K562 (cell line): ENCODE data around the gene PCSK6. TPM values are rescaled to one million over a fixed set of nuclear protein-coding genes. Genes with fewer than 3 reads are reported as not detected.

Source experiments
- ATAC-seq: fragments of 200-7000 bp; cut with Tn5 transposase; 3 replicates; pipeline ENCODE4 v1.9.1; 2020; ENCODE audit warnings: moderate library complexity
- BruUV-seq: library from RNA; stranded (reverse); fragments of 400-500 nt; replicated peaks from 2 replicates; lab custom pipeline; 2021; lab: Mats Ljungman, UMichigan
- CTCF ChIA-PET: fragments of 300-600 bp; formaldehyde crosslinking; extraction: SDS; loops from one replicate; lab custom pipeline; 2021; ENCODE audit warnings: low intra/inter-chr PET ratio; lab: Yijun Ruan, JAX
- POLR2A ChIA-PET: fragments of 300-600, 350-650 bp; sonication (Branson Sonifier 250); formaldehyde crosslinking; extraction: SDS; loops from one replicate; lab custom pipeline; 2021; ENCODE audit warnings: antibody characterized with exemption, inconsistent platforms; lab: Yijun Ruan, JAX
- DNase-seq, 4 experiments: peaks; one replicate each; pipeline versions ENCODE4 v3.0.0 to v3.0.0-alpha.2; 2011 to 2018; ENCODE audit warnings: low spot score in 3 of 4, mixed read lengths in 3 of 4; ENCODE audit errors: extremely low read depth in 1 of 4
- FAIRE-seq: peaks from 2 replicates; lab custom pipeline; 2011; peaks lifted over from hg19 to GRCh38; lab: Jason Lieb, UNC
- H2AFZ ChIP-seq: 2 replicates; pipeline ENCODE4 v1.6.0; 2011; ENCODE audit warnings: low read depth, low read length, control low read depth, inconsistent platforms
- H3K27ac ChIP-seq: fragments of 200-600 bp; 3 replicates; pipeline ENCODE4 v1.8.0; 2011; ENCODE audit warnings: low read depth, mild to moderate bottlenecking, control low read depth, inconsistent platforms, low read length, moderate library complexity, mixed read lengths; ENCODE audit errors: extremely low read depth
- H3K27me3 ChIP-seq, 2 experiments: fragments of 300-600 bp in 1 of 2; 2 replicates in 1 of 2; 3 replicates in 1 of 2; pipeline versions ENCODE4 v1.6.0 to v1.8.0; 2011; ENCODE audit warnings: inconsistent platforms in 2 of 2, low read length in 2 of 2, mild to moderate bottlenecking in 1 of 2, mixed read lengths in 1 of 2, moderate library complexity in 1 of 2; ENCODE audit not compliant: control insufficient read depth in 2 of 2, insufficient read depth in 2 of 2
- H3K36me3 ChIP-seq: fragments of 300-600 bp; 3 replicates; pipeline ENCODE4 v1.8.0; 2011; ENCODE audit warnings: mild to moderate bottlenecking, low read length, inconsistent platforms; ENCODE audit not compliant: control insufficient read depth, insufficient read depth
- H3K4me1 ChIP-seq, 2 experiments: fragments of 200-600 bp in 1 of 2; replicated peaks in 1 of 2; 2 replicates in 1 of 2; 3 replicates in 1 of 2; pipeline versions ENCODE4 v1.5.1 to v1.8.0; 2011; ENCODE audit warnings: inconsistent platforms in 2 of 2, low read length in 2 of 2, mild to moderate bottlenecking in 1 of 2, mixed read lengths in 1 of 2, moderate library complexity in 1 of 2; ENCODE audit not compliant: control insufficient read depth in 2 of 2, insufficient read depth in 2 of 2
- H3K4me2 ChIP-seq: 2 replicates; pipeline ENCODE4 v1.6.1; 2011; ENCODE audit warnings: low read length, control low read depth, inconsistent platforms, mixed read lengths; ENCODE audit not compliant: insufficient read depth
- H3K4me3 ChIP-seq: fragments of 200-600 bp; sonication (generic), shearing (Covaris generic); 2 replicates; pipeline ENCODE4 v1.5.1; 2016; ENCODE audit warnings: control low read depth, inconsistent platforms
- H3K79me2 ChIP-seq: fragments of 200-600 bp; 3 replicates; pipeline ENCODE4 v1.8.0; 2011; ENCODE audit warnings: low read length, inconsistent platforms; ENCODE audit not compliant: control insufficient read depth, insufficient read depth
- H3K9ac ChIP-seq, 2 experiments: 2 replicates each; pipeline versions ENCODE4 v1.6.0 to v1.6.1; 2011; ENCODE audit warnings: low read depth in 2 of 2, low read length in 2 of 2, control low read depth in 1 of 2, inconsistent platforms in 1 of 2, mild to moderate bottlenecking in 1 of 2, mixed read lengths in 1 of 2; ENCODE audit not compliant: insufficient read depth in 1 of 2
- H3K9me1 ChIP-seq: one replicate; pipeline ENCODE4 v1.6.0; 2011; ENCODE audit warnings: inconsistent platforms, mild to moderate bottlenecking, low read length, moderate library complexity; ENCODE audit not compliant: control insufficient read depth, insufficient read depth
- H3K9me3 ChIP-seq: replicated peaks from 2 replicates; pipeline ENCODE4 v1.5.1; 2011; ENCODE audit warnings: low read depth, low read length, inconsistent platforms; ENCODE audit not compliant: control insufficient read depth, insufficient read depth
- H4K20me1 ChIP-seq: replicated peaks from 2 replicates; pipeline ENCODE4 v1.6.1; 2011; ENCODE audit warnings: low read length, inconsistent platforms, mixed read lengths; ENCODE audit not compliant: control insufficient read depth, insufficient read depth
- ATF4 ChIP-seq: fragments of 450-650 bp; formaldehyde crosslinking; IDR thresholded peaks from 2 replicates; pipeline ENCODE4 v1.4.0; 2022; ENCODE audit warnings: mild to moderate bottlenecking, moderate library complexity
- COPS2 ChIP-seq: fragments of 450-650 bp; conservative IDR thresholded peaks from 2 replicates; pipeline ENCODE4 v1.6.1; 2016; ENCODE audit warnings: mild to moderate bottlenecking, moderate library complexity
- FOXJ2 ChIP-seq: fragments of 200-800 bp; sonication (Bioruptor generic); IDR thresholded peaks from 2 replicates; pipeline ENCODE4 v1.6.1; 2016; ENCODE audit warnings: missing genetic modification characterization, missing compliant biosample characterization
- JUND ChIP-seq, 2 experiments: IDR thresholded peaks; 2 replicates in 1 of 2; 3 replicates in 1 of 2; pipeline ENCODE4 v1.6.1; 2011; ENCODE audit warnings: borderline replicate concordance in 2 of 2, low read depth in 2 of 2, low read length in 2 of 2, improper control_type of control experiment in 1 of 2, missing biosample characterization in 1 of 2, missing genetic modification characterization in 1 of 2, missing genetic modification reagents in 1 of 2
- SMARCC2 ChIP-seq: fragments of 450-650 bp; IDR thresholded peaks from 2 replicates; pipeline ENCODE4 v1.6.1; 2017; ENCODE audit warnings: antibody characterized with exemption, moderate library complexity, mild to moderate bottlenecking, low read depth
- SRSF3 ChIP-seq: fragments of 200-400 bp; formaldehyde crosslinking; IDR thresholded peaks from 2 replicates; pipeline ENCODE4 v1.6.1; 2016; ENCODE audit warnings: mild to moderate bottlenecking, low read length, moderate library complexity; ENCODE audit not compliant: insufficient read depth
- TEAD1 ChIP-seq, 2 experiments: fragments of 450-650 bp in 1 of 2; sonication (generic) in 1 of 2; formaldehyde crosslinking; IDR thresholded peaks; 2 replicates each; pipeline versions ENCODE4 v1.4.0 to v1.8.0; 2020 to 2022; ENCODE audit warnings: mild to moderate bottlenecking in 2 of 2, missing genetic modification reagents in 1 of 2
- THRB ChIP-seq: fragments of 450-650 bp; formaldehyde crosslinking; conservative IDR thresholded peaks from 2 replicates; pipeline ENCODE4 v1.4.0; 2022; ENCODE audit warnings: mild to moderate bottlenecking, missing genetic modification characterization
- ZFP1 ChIP-seq: fragments of 450-650 bp; formaldehyde crosslinking; IDR thresholded peaks from 2 replicates; pipeline ENCODE4 v1.4.0; 2020; ENCODE audit warnings: mild to moderate bottlenecking, mixed read lengths
- WGBS: fragments of 100-300 bp; shearing (Covaris generic); methylation state at CpG from one replicate; pipeline ENCODE4 v1.1.6; 2016; ENCODE audit warnings: low coverage, mixed read lengths; ENCODE audit not compliant: insufficient coverage; ENCODE audit errors: missing lambda C conversion rate; 5-methylcytosine and 5-hydroxymethylcytosine counted together
- in situ Hi-C: fragments of 300-500 bp; cut with MboI; formaldehyde crosslinking; loops from 4 replicates; pipeline ENCODE4 v1.15.0; 2018; ENCODE audit warnings: inconsistent platforms, mixed read lengths
- intact Hi-C: fragments of 100-400 bp; cut with micrococcal nuclease; formaldehyde crosslinking; loops from 2 replicates; pipeline ENCODE4 v1.14.2; 2022
- polyA plus RNA-seq, 8 experiments: library from polyadenylated mRNA; depleted of rRNA in 4 of 8; stranded (reverse) in 5 of 8; unstranded in 3 of 8; fragments of >200 nt; fragmentation: Nextera tagmentation in 2 of 8; fragmentation: Illumina TruSeq in 1 of 8; extraction: Ambion mirVana in 2 of 8; extraction: Trizol in 1 of 8; gene quantifications; 2 replicates each; pipeline versions ENCODE4 v1.2.1 to v1.2.3, GENCODE V29; 2011 to 2014; ENCODE audit warnings: inconsistent platforms in 1 of 8, missing spikeins in 1 of 8
- total RNA-seq, 7 experiments: library from RNA; depleted of rRNA in 6 of 7; stranded (reverse); fragments of >200 nt in 6 of 7; fragmentation: Illumina TruSeq in 2 of 7; extraction: Trizol in 2 of 7; gene quantifications; 2 replicates each; pipeline versions ENCODE4 v1.2.1 to v1.2.3, GENCODE V29; 2011 to 2021; ENCODE audit warnings: low replicate concordance in 1 of 7

PCSK6 gene
- total and polyA plus RNA-seq, 9 of the 15 experiments (the other 6 are each of a cell fraction or from before 2014, with no cell fraction given): 2.2 to 32.6 (median 14.5) TPM

- POLR2A ChIA-PET: interaction anchor here (0.5 to 0.9 kb wide), 4 partner anchors 9 to 64 kb away, joined by 3 to 4 read pairs (median 3); partner anchors contain the start of gene SNRPA1
- no peak for FAIRE-seq
- H3K9me3 ChIP-seq: no peaks in the 10 kb centered on the region
Measured at GRCh38 chr15:101358895-101359294, 130.6 kb downstream of the PCSK6 start.

GRCh38 chr15:101357885-101358284 is 131.6 kb downstream of the PCSK6 start:
- FAIRE-seq: no peak
- Histone ChIP-seq H3K4me3 (no peak overlapping the region), H3K9me3 (no peaks in the 10 kb centered on the region), H3K36me3 (peaks cover 3% of the 10 kb centered on the region; the same call in 1 of the 3 replicates), H3K27me3 (peaks cover 0 to 10% of the 10 kb centered on the region in 2 experiments; a peak in 3 of 5 replicates), H3K9me1 (no peaks in the 10 kb centered on the region), H4K20me1 (peaks cover 8% of the 10 kb centered on the region), H3K4me2 (no peak overlapping the region), H3K9ac (no peak overlapping the region), H2AFZ (no peak overlapping the region), H3K79me2 (no peaks in the 10 kb centered on the region), H3K27ac (no peak overlapping the region), H3K4me1 (no peaks in the 10 kb centered on the region; a peak in 1 of 5 replicates)
- CTCF ChIA-PET: interaction anchor here (0.6 kb wide), 1 partner anchor 15 kb away, joined by 3 read pairs; no protein-coding TSS in a partner anchor
- no peak for ATAC-seq
- TF ChIP-seq ZFP1 (CRISPR knock-in tag): no peak
- TF ChIP-seq THRB: no peak
- TF ChIP-seq FOXJ2 (tag): no peak
- TF ChIP-seq TEAD1 (CRISPR knock-in tag; IDR thresholded peaks at IDR 0.05): no peak
- TF ChIP-seq SRSF3: no peak
- TF ChIP-seq SMARCC2: no peak
- POLR2A ChIA-PET: interaction anchor here (0.6 to 0.7 kb wide), 2 partner anchors 9 to 34 kb away, joined by 3 read pairs; no protein-coding TSS in a partner anchor
- 56% methylated on average over 5 of the region's 11 CpGs for WGBS
- in situ Hi-C loops (no loop called here), intact Hi-C loops (no loop called here)
- no peak for DNase-seq
- BruUV-seq: no TSS peak

More at GRCh38 chr15:101358895-101359294, 130.6 kb downstream of the PCSK6 start:
- H3K9ac ChIP-seq: no peak overlapping the region
- no peak overlapping the region for H2AFZ ChIP-seq
- H3K9me1 ChIP-seq: no peaks in the 10 kb centered on the region
- peaks cover 8% of the 10 kb centered on the region for H4K20me1 ChIP-seq
- TF ChIP-seq COPS2 (no peak), ATF4 (no peak), JUND (IDR thresholded peaks at IDR 0.05; ENCODE audit: borderline replicate concordance, low read depth, low read length) (no peak), JUND (tag; IDR thresholded peaks at IDR 0.05; ENCODE audit: borderline replicate concordance, low read depth, low read length) (no peak)
- H3K4me3 ChIP-seq: no peak overlapping the region
- CTCF ChIA-PET: no interaction called here
- no peaks in the 10 kb centered on the region for H3K79me2 ChIP-seq
- in situ Hi-C loops: no loop called here
- H3K27me3 ChIP-seq: peaks cover 0 to 6% of the 10 kb centered on the region in 2 experiments; a peak in 2 of 5 replicates
- H3K36me3 ChIP-seq: peaks cover 3% of the 10 kb centered on the region; the same call in 1 of the 3 replicates
- DNase-seq (no peak), ATAC-seq (no peak)
- H3K27ac ChIP-seq: no peak overlapping the region
- no peaks in the 10 kb centered on the region for H3K4me1 ChIP-seq
- intact Hi-C loops: no loop called here
- no peak overlapping the region for H3K4me2 ChIP-seq
- BruUV-seq: no TSS peak
- 49% methylated on average over 7 of the region's 7 CpGs for WGBS
